ENCODE measurements around the gene CD22.

DNA sequence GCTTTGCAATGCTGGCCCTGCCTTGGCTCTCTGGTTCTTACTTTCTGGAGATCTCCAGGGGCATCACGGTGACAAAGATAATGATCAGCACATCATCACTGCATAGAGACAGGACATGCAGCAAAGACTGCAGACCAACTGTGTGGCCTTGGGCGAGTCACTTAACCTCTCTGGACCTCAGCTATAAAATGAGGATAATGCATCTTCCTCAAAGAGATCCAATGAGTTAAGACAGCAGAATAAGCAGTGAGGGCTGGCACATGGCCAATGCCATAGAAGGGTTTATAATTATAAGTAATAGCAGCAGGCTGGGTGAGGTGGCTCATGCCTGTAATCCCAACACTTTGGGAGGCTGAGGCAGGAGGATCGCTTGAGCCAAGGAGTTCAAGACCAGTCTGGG lies 34.7 kb upstream of the CD22 start:
- no peak for TF ChIP-seq EZH2 (IDR thresholded peaks at IDR 0.05; ENCODE audit: borderline replicate concordance, insufficient read depth, low read length, poor library complexity, severe bottlenecking)
- TF ChIP-seq RAD21 (conservative IDR thresholded peaks at IDR 0.05): no peak

Data from neural cell (in vitro differentiated cells).